Neural crest cell (in vitro differentiated cells): ENCODE data around the gene FBXW12. TPM values are rescaled to one million over a fixed set of nuclear protein-coding genes. Genes with fewer than 3 reads are reported as not detected.

ENCODE experiments used
- DNase-seq: peaks from one replicate; pipeline ENCODE4 v3.0.0; 2021; ENCODE audit warnings: low read depth, mixed read lengths, low spot score
- H3K27ac Mint-ChIP-seq: one replicate; pipeline ENCODE4 v1.8.0; 2021; ENCODE audit warnings: mild to moderate bottlenecking, mixed read lengths; ENCODE audit not compliant: unreplicated experiment
- H3K27me3 Mint-ChIP-seq: 2 replicates; pipeline ENCODE4 v1.8.0; 2021; ENCODE audit warnings: low read depth, mild to moderate bottlenecking, mixed read lengths
- H3K36me3 Mint-ChIP-seq: 2 replicates; pipeline ENCODE4 v1.8.0; 2021; ENCODE audit warnings: low read depth, mild to moderate bottlenecking, mixed read lengths
- H3K4me1 Mint-ChIP-seq: 2 replicates; pipeline ENCODE4 v1.8.0; 2021; ENCODE audit warnings: mixed read lengths
- H3K4me3 Mint-ChIP-seq: one replicate; pipeline ENCODE4 v1.8.0; 2021; ENCODE audit warnings: mild to moderate bottlenecking, mixed read lengths
- H3K9me3 Mint-ChIP-seq: 2 replicates; pipeline ENCODE4 v1.8.0; 2021; ENCODE audit warnings: mixed read lengths
- total RNA-seq: library from RNA; stranded (reverse); gene quantifications from 2 replicates; pipeline ENCODE4 v1.2.1, GENCODE V29; 2021
- TF ChIP-seq, protein P1 (sequence below): fragments of 200-600 bp; sonication (generic); conservative IDR thresholded peaks from 2 replicates; pipeline ENCODE4 v1.5.0; 2021; ENCODE audit warnings: antibody characterized with exemption, mild to moderate bottlenecking

Gene FBXW12
- total RNA-seq, 1 donor from 2014 or later: 0.44 TPM

DNA sequence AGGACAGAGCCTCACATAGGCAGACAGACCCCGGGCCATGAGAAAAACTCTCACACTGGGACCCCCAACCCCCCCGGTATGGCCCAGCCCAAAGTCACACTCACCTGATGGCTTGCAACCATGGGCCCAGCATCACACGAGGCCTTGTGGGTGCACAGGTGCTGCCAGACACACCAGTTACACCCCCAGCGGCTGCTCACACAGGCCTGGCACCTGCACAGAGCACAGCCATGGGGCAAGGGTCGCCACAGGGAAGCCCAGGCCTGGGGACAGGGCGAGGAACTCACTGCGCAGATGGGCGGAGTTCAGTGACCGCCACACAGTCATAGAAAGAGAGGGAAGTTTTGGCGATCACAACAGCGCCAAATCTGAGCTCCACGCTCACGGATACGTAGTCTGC, 48.5 kb downstream of the FBXW12 start:
- Mint-ChIP-seq H3K4me3 (no peak overlapping the region), H3K27me3 (no peaks in the 10 kb centered on the region), H3K36me3 (peaks cover 2% of the 10 kb centered on the region), H3K4me1 (peaks cover 13% of the 10 kb centered on the region), H3K27ac (no peak overlapping the region), H3K9me3 (no peaks in the 10 kb centered on the region)
- TF ChIP-seq, protein P1, sequence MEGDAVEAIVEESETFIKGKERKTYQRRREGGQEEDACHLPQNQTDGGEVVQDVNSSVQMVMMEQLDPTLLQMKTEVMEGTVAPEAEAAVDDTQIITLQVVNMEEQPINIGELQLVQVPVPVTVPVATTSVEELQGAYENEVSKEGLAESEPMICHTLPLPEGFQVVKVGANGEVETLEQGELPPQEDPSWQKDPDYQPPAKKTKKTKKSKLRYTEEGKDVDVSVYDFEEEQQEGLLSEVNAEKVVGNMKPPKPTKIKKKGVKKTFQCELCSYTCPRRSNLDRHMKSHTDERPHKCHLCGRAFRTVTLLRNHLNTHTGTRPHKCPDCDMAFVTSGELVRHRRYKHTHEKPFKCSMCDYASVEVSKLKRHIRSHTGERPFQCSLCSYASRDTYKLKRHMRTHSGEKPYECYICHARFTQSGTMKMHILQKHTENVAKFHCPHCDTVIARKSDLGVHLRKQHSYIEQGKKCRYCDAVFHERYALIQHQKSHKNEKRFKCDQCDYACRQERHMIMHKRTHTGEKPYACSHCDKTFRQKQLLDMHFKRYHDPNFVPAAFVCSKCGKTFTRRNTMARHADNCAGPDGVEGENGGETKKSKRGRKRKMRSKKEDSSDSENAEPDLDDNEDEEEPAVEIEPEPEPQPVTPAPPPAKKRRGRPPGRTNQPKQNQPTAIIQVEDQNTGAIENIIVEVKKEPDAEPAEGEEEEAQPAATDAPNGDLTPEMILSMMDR: no peak
- no peak for DNase-seq

DNA sequence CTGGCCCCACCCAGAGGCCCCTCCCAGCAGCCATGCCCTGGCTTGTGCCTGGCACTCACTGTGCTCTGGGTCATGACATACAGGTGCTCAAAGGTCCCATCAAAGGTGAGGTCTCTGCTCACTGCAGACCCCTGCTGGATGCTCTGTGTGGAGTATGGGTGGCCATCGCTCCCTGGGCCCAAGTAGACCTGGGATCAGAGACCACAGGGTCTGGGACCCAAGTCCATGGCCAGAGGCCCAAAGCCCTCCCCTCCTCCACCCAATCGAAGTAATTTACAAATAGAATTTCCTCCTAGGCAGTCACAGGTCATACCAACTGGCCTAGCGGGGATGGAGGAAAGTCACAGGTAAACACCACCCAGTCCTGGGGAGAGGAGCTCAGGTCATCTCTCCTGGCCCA, 50.3 kb downstream of the FBXW12 start:
- H3K27me3 Mint-ChIP-seq: no peaks in the 10 kb centered on the region
- TF ChIP-seq, protein P1: no peak
- H3K36me3 Mint-ChIP-seq: peaks cover 2% of the 10 kb centered on the region
- peaks cover 29% of the 10 kb centered on the region for H3K4me1 Mint-ChIP-seq
- no peak for DNase-seq
- no peak overlapping the region for H3K4me3 Mint-ChIP-seq
- no peaks in the 10 kb centered on the region for H3K9me3 Mint-ChIP-seq
- no peak overlapping the region for H3K27ac Mint-ChIP-seq

DNA sequence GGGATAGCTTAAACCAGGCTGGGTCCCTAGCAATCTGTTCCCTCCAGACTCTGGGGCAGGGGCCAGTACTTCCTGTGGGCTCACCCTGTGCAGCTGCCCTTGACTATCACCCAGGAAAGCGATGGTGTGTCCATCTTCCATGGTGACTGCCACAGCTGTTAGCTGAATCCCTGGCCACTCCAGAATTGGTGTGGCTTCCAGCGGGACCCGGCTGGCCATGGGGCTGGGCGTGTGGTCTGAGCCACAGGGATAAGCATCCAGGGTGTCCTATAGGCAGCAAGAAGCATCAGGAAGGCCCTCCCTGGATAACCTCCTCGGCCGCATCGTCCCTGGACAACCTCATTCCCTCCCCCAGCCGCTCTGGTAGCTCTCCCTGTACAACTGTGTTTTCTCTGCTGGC, 50.7 kb downstream of the FBXW12 start:
- H3K4me3 Mint-ChIP-seq: no peak overlapping the region
- no peaks in the 10 kb centered on the region for H3K9me3 Mint-ChIP-seq

DNA sequence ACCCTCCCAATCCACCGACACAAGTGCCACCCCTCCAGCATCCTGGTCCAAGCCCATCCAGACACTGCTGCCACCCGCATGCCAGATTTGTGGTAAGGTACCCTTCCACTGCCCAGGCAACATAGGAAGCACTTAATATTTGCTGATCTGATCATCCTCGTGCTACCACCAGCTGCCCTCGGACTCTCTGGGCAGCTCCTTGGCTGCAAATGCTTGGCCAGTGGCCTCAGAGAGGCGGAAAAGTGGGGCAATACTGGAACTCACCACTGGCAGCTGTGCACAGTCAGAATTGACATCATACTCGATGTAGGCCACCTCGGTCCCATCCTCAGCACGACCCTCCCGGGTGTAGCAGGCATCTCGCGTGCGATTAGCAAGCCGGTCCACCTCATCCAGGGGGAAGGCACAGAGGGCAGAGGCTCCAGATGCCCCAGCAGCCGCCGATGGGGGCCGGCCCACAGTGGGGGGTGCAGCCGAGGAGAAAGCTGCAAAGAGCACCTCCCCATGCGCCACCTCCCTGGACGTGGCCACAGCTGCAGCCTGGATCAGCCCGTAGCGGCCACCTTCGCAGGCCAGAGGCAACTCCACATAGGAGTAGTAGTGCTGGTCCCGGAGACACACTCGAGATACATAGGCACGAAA, 51.3 kb downstream of the FBXW12 start:
- no peak overlapping the region for H3K4me3 Mint-ChIP-seq
- peaks cover 2% of the 10 kb centered on the region for H3K36me3 Mint-ChIP-seq
- TF ChIP-seq, protein P1: no peak
- DNase-seq: no peak
- H3K27ac Mint-ChIP-seq: no peak overlapping the region
- no peaks in the 10 kb centered on the region for H3K9me3 Mint-ChIP-seq
- peaks cover 40% of the 10 kb centered on the region for H3K4me1 Mint-ChIP-seq
- H3K27me3 Mint-ChIP-seq: no peaks in the 10 kb centered on the region

More for the DNA sequence above, 50.7 kb downstream of the FBXW12 start:
- TF ChIP-seq, protein P1: no peak
- no peak overlapping the region for H3K27ac Mint-ChIP-seq
- H3K4me1 Mint-ChIP-seq: peaks cover 33% of the 10 kb centered on the region
- peaks cover 2% of the 10 kb centered on the region for H3K36me3 Mint-ChIP-seq
- H3K27me3 Mint-ChIP-seq: no peaks in the 10 kb centered on the region
- no peak for DNase-seq

DNA sequence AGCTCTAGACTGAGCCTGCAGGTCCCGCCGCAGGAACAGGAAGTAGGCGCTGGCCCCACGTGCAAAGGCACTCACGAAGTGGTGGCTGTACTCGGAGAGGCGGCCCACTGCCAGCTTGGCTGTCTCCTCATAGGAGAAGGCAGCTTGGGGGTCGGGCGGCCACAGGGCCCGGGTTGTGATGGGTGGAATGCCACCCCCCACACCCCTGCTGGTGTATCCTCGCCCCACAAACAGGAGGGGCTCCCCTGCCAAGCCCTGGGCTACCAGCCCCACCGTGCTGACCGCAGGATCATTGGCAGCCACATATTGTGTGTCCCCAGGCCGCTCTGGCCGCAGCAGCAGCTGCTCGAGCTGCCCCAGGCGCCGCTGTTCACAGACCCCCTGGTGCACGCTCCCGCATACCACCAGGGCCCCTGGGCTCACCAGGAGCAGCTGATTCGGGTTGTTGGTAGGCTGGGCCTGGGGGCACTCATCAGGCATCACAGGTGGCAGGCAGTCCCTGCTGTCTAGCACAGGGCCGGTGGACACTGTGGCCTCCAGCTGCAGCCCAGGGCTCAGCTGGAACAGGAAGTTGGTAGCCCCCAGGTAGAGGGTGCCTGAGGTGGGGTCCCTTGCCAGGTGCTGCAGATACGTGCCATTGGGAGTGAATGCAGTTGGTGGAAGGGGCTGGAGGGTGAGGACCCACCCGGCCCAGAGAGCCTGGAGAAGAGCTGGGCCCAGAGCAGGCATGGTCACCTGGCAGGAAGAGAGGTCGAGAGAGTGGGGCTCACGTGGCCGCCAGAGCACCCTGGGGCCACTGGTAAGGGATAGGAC, 52.1 kb downstream of the FBXW12 start:
- Mint-ChIP-seq H3K4me3 (peak overlapping the region; percentile 83), H3K36me3 (peaks cover 2% of the 10 kb centered on the region), H3K27ac (no peak overlapping the region), H3K4me1 (peaks cover 42% of the 10 kb centered on the region), H3K9me3 (no peaks in the 10 kb centered on the region), H3K27me3 (no peaks in the 10 kb centered on the region)
- DNase-seq: no peak
- TF ChIP-seq, protein P1: no peak
